RWPE2 (cell line): ENCODE measurements around the gene PLCB4.

Source experiments
- ATAC-seq: fragments of 200-7000 bp; cut with Tn5 transposase; 3 replicates; pipeline ENCODE4 v1.9.1; 2021; ENCODE audit warnings: low read depth
- DNase-seq: peaks from one replicate; pipeline ENCODE4 v3.0.0-alpha.2; 2020; ENCODE audit warnings: low spot score
- H3K27ac ChIP-seq: fragments of 450-650 bp; 2 replicates; pipeline ENCODE4 v1.5.1; 2017; ENCODE audit warnings: mild to moderate bottlenecking; ENCODE audit not compliant: poor library complexity, severe bottlenecking
- H3K27me3 ChIP-seq: fragments of 250-450 bp; sonication (Bioruptor Pico); 2 replicates; pipeline ENCODE4 v1.5.1; 2021; ENCODE audit warnings: mild to moderate bottlenecking, moderate library complexity; ENCODE audit not compliant: insufficient read depth, poor library complexity, severe bottlenecking
- H3K36me3 ChIP-seq: fragments of 250-450 bp; sonication (Bioruptor Pico); 2 replicates; pipeline ENCODE4 v1.5.1; 2020; ENCODE audit warnings: low read depth, mild to moderate bottlenecking, moderate library complexity
- H3K4me1 ChIP-seq: fragments of 250-450 bp; sonication (Bioruptor Pico); 2 replicates; pipeline ENCODE4 v1.5.1; 2021; ENCODE audit warnings: mild to moderate bottlenecking, moderate library complexity; ENCODE audit not compliant: insufficient read depth, poor library complexity, severe bottlenecking
- H3K4me3 ChIP-seq: fragments of 250-450 bp; sonication (Bioruptor Pico); 2 replicates; pipeline ENCODE4 v1.5.1; 2021; ENCODE audit warnings: mild to moderate bottlenecking, moderate library complexity; ENCODE audit not compliant: severe bottlenecking
- H3K9me3 ChIP-seq: fragments of 250-450 bp; sonication (Bioruptor Pico); 2 replicates; pipeline ENCODE4 v1.5.1; 2021; ENCODE audit warnings: mild to moderate bottlenecking, moderate library complexity; ENCODE audit not compliant: severe bottlenecking
- CTCF ChIP-seq: fragments of 450-650 bp; IDR thresholded peaks from one replicate; pipeline ENCODE4 v1.5.1; 2017; ENCODE audit warnings: mild to moderate bottlenecking, moderate library complexity; ENCODE audit not compliant: poor library complexity, severe bottlenecking

PLCB4 gene

DNA sequence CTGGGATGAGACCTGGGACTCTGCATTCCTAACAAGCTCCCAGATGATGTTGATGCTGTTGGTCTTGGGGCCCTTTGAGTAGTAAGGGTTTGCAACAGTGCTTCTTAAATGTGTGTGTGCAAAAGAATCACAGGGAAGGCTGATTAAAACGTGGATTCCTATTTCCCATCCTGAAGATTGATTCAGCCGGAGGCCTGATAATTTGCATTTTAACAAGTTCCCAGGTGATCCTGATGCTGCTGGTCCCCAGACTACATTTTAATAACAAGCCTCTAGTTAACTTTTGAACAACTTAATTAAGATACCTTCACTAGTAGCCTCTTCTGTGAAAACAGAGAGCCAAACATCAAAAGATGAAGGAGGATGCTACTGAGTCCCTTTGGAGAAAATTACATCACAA is 289.1 kb downstream of the PLCB4 start:
- no peak for TF ChIP-seq CTCF
- no peak for ATAC-seq
- Histone ChIP-seq H3K27ac (no peak overlapping the region), H3K27me3 (no peaks in the 10 kb centered on the region), H3K9me3 (no peaks in the 10 kb centered on the region), H3K4me3 (no peak overlapping the region), H3K4me1 (no peaks in the 10 kb centered on the region), H3K36me3 (peaks cover 20% of the 10 kb centered on the region)
- DNase-seq, result no peak

GRCh38 chr20:9359561-9360308 is 290.8 kb downstream of the PLCB4 start:
- no peaks in the 10 kb centered on the region for H3K4me1 ChIP-seq

GRCh38 chr20:9360431-9360830 is 291.5 kb downstream of the PLCB4 start:
- Histone ChIP-seq H3K9me3 (no peaks in the 10 kb centered on the region), H3K4me1 (no peaks in the 10 kb centered on the region), H3K27ac (no peak overlapping the region), H3K36me3 (peaks cover 38% of the 10 kb centered on the region), H3K27me3 (no peaks in the 10 kb centered on the region), H3K4me3 (no peak overlapping the region)
- DNase-seq, result no peak
- no peak for TF ChIP-seq CTCF
- no peak for ATAC-seq

More at GRCh38 chr20:9359561-9360308, 290.8 kb downstream of the PLCB4 start:
- peak; percentile 23; the same call in 1 of the 3 replicates for ATAC-seq
- peak; percentile 73 for TF ChIP-seq CTCF
- no peak for DNase-seq
- Histone ChIP-seq H3K9me3 (no peaks in the 10 kb centered on the region), H3K4me3 (no peak overlapping the region), H3K36me3 (peaks cover 31% of the 10 kb centered on the region), H3K27me3 (no peaks in the 10 kb centered on the region), H3K27ac (no peak overlapping the region)

DNA sequence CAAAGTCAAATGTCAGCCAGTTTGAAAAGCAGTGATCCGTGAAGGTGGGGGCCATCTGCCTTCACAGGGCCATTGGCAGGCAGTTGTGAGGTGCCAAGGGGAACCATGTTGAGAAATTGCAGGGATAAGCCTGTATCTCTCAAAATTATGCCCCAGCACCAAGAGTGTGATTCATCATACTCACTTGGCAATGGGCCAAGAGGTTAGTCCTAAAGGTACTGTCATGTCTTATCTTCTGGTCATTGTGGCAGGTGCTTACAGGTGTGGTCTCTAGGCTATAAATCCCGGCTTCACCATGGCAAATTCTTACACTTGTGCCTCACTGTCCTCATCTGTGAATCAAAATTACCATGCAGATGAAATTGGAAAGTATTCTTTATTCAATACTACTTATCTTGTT is 294.8 kb downstream of the PLCB4 start:
- DNase-seq (no peak), ATAC-seq (peak; percentile 54; the same call in 2 of the 3 replicates)
- Histone ChIP-seq H3K27me3 (no peaks in the 10 kb centered on the region), H3K9me3 (no peaks in the 10 kb centered on the region), H3K4me1 (no peaks in the 10 kb centered on the region), H3K27ac (no peak overlapping the region), H3K36me3 (peaks cover 53% of the 10 kb centered on the region), H3K4me3 (no peak overlapping the region)
- TF ChIP-seq CTCF, result no peak

GRCh38 chr20:9367328-9367727 is 298.4 kb downstream of the PLCB4 start:
- peaks cover 52% of the 10 kb centered on the region for H3K36me3 ChIP-seq
- no peaks in the 10 kb centered on the region for H3K9me3 ChIP-seq
- H3K4me1 ChIP-seq, result no peaks in the 10 kb centered on the region
- H3K4me3 ChIP-seq, result no peak overlapping the region
- DNase-seq (no peak), ATAC-seq (no peak)
- TF ChIP-seq CTCF, result no peak
- no peak overlapping the region for H3K27ac ChIP-seq
- no peaks in the 10 kb centered on the region for H3K27me3 ChIP-seq
